Stimulated activated CD8-positive, alpha-beta memory T cell treated with anti-CD3 and anti-CD28 coated beads, Interleukin-7, amount 100 ng/mL, for 48 hours (primary cell): Measurements from ENCODE around the gene CERS5.

Source experiments
- DNase-seq, 2 donors: peaks; one replicate each; pipeline ENCODE4 v3.0.0-alpha.2; 2020; ENCODE audit warnings: low read depth in 1 of 2; ENCODE audit errors: extremely low read depth in 1 of 2

Gene CERS5

GRCh38 chr12:50082644-50083043 is 84.5 kb downstream of the CERS5 start:
- DNase-seq, result no peak

GRCh38 chr12:50081096-50081808 is 85.9 kb downstream of the CERS5 start:
- no peak for DNase-seq

GRCh38 chr12:50079771-50080170 is 87.4 kb downstream of the CERS5 start:
- no peak for DNase-seq
